Activated naive CD8-positive, alpha-beta T cell treated with anti-CD3 and anti-CD28 coated beads, Interleukin-2, amount 50 U/mL, for 16 hours (primary cell): ENCODE data around the gene CABLES2.
"Not testable (repeated sequence)": the region's sequence is repeated elsewhere in the genome, so short reads cannot be mapped to it uniquely, and the experiment has no call there.

ENCODE experiments used
- DNase-seq: peaks from one replicate; pipeline ENCODE4 v3.0.0-alpha.2; 2020; ENCODE audit warnings: low read depth, low spot score

CABLES2 gene

GRCh38 chr20:62390317-62391164 lies 16.5 kb downstream of the CABLES2 start:
- DNase-seq = no peak

GRCh38 chr20:62389601-62390087 lies 17.4 kb downstream of the CABLES2 start:
- no peak for DNase-seq

- DNase-seq = no peak
Measured at GRCh38 chr20:62388839-62389600, 18.1 kb downstream of the CABLES2 start.

- no peak for DNase-seq
Measured at GRCh38 chr20:62387933-62388635, 19.0 kb downstream of the CABLES2 start.

GRCh38 chr20:62387219-62387913 lies 19.7 kb downstream of the CABLES2 start:
- no peak for DNase-seq

- DNase-seq = peak; percentile 84
Measured at GRCh38 chr20:62386383-62387218, 20.5 kb downstream of the CABLES2 start, which contains the start of gene RPS21. TSS of gene RPS21 (plus strand) at chr20:62387103. CDS start at chr20:62387339, 236 bp downstream.

- DNase-seq = peak; percentile 57
Measured at GRCh38 chr20:62382306-62383198, 24.5 kb downstream of the CABLES2 start.

GRCh38 chr20:62381842-62382241 lies 25.2 kb downstream of the CABLES2 start:
- DNase-seq = no peak

- no peak for DNase-seq
Measured at GRCh38 chr20:62381202-62381797, 25.8 kb downstream of the CABLES2 start.

- DNase-seq = no peak
Measured at GRCh38 chr20:62378215-62378614, 28.9 kb downstream of the CABLES2 start.

- no peak for DNase-seq
Measured at GRCh38 chr20:62377615-62378178, 29.4 kb downstream of the CABLES2 start.

- DNase-seq = no peak
Measured at GRCh38 chr20:62377064-62377461, 30.0 kb downstream of the CABLES2 start.

- no peak for DNase-seq
Measured at GRCh38 chr20:62376112-62377063, 30.7 kb downstream of the CABLES2 start.

- DNase-seq = no peak
Measured at GRCh38 chr20:62374331-62375152, 32.5 kb downstream of the CABLES2 start.

GRCh38 chr20:62373631-62374179 lies 33.4 kb downstream of the CABLES2 start:
- not testable (repeated sequence) for DNase-seq
